GM12878 (cell line): ENCODE measurements around the gene FRMPD2.

ENCODE experiments used
- ATF2 ChIP-seq: IDR thresholded peaks from 2 replicates; pipeline ENCODE4 v1.6.1; 2012; ENCODE audit warnings: low read length, inconsistent platforms
- CBX3 ChIP-seq: fragments of 200-600 bp; sonication (generic); IDR thresholded peaks from 2 replicates; pipeline ENCODE4 v1.6.1; 2016; ENCODE audit warnings: low read depth, borderline replicate concordance
- CTCF ChIP-seq, 3 experiments: IDR thresholded peaks in 2 of 3; conservative IDR thresholded peaks in 1 of 3; 2 replicates each; pipeline ENCODE4 v1.5.1; 2011; ENCODE audit warnings: low read depth in 3 of 3, low read length in 3 of 3, mild to moderate bottlenecking in 3 of 3, control low read depth in 2 of 3, moderate library complexity in 2 of 3, inconsistent platforms in 1 of 3, mixed read lengths in 1 of 3; ENCODE audit not compliant: control insufficient read depth in 2 of 3, insufficient read depth in 1 of 3; ENCODE audit errors: extremely low read depth in 1 of 3
- EGR1 ChIP-seq, 2 experiments: IDR thresholded peaks; 1 replicate in 1 of 2; 2 replicates in 1 of 2; pipeline ENCODE4 v1.6.1; 2011 to 2012; ENCODE audit warnings: low read depth in 2 of 2, low read length in 2 of 2, borderline replicate concordance in 1 of 2, mild to moderate bottlenecking in 1 of 2, moderate library complexity in 1 of 2
- EP300 ChIP-seq, 2 experiments: fragments of 150-350 bp in 1 of 2; IDR thresholded peaks; 2 replicates each; pipeline ENCODE4 v1.6.1; 2011 to 2012; ENCODE audit warnings: low read depth in 2 of 2, low read length in 2 of 2, borderline replicate concordance in 1 of 2, improper control_type of control experiment in 1 of 2, inconsistent platforms in 1 of 2; ENCODE audit not compliant: control insufficient read depth in 1 of 2
- KAT2A ChIP-seq: conservative IDR thresholded peaks from 2 replicates; pipeline ENCODE4 v1.6.1; 2011; ENCODE audit warnings: low read depth, low read length; ENCODE audit not compliant: control insufficient read depth
- MEF2A ChIP-seq: IDR thresholded peaks from 2 replicates; pipeline ENCODE4 v1.6.1; 2011; ENCODE audit warnings: low read depth, mild to moderate bottlenecking, low read length, moderate library complexity; ENCODE audit not compliant: insufficient read depth
- POLR2A ChIP-seq: IDR thresholded peaks from 2 replicates; pipeline ENCODE4 v1.6.1; 2011; ENCODE audit warnings: low read depth, mild to moderate bottlenecking, low read length
- SP1 ChIP-seq: IDR thresholded peaks from one replicate; pipeline ENCODE4 v1.6.1; 2011; ENCODE audit warnings: low read depth, low read length
- TCF12 ChIP-seq: IDR thresholded peaks from 2 replicates; pipeline ENCODE4 v1.6.1; 2011; ENCODE audit warnings: low read depth, mild to moderate bottlenecking, low read length
- USF1 ChIP-seq: IDR thresholded peaks from 2 replicates; pipeline ENCODE4 v1.6.1; 2011; ENCODE audit warnings: borderline replicate concordance, low read depth, mild to moderate bottlenecking, moderate library complexity, mixed read lengths, low read length; ENCODE audit not compliant: insufficient read depth; ENCODE audit errors: extremely low read length
- ZBTB33 ChIP-seq: fragments of 450-650 bp; IDR thresholded peaks from 2 replicates; pipeline ENCODE4 v1.6.1; 2017; ENCODE audit warnings: mild to moderate bottlenecking
- TF ChIP-seq, protein P1 (sequence below): fragments of 450-650 bp; formaldehyde crosslinking; IDR thresholded peaks from 2 replicates; pipeline ENCODE4 v1.5.0; 2022; ENCODE audit warnings: mild to moderate bottlenecking, missing genetic modification characterization

DNA sequence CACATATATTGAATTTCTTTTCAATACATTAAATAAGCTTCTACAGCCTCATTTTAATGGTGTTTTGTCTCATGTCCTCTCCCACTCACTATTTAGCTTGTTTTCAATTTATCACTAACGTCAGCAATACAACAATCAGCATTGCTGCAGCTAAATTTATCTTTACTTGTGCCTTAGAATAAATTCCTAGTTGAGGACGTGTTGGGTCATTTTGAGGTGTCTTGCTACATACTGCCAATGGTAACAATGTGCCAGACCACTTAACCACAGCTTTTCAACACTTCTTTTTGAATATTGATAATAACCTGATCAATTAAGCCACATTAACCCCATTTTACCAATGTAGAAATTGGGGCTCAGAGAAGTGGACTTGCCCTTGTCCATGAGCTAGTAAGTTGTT, 26.0 kb downstream of the FRMPD2 start:
- TF ChIP-seq CTCF (IDR thresholded peaks at IDR 0.05 in 2 of 3, conservative IDR thresholded peaks at IDR 0.05 in 1 of 3; ENCODE audit: control insufficient read depth in 2 of 3, extremely low read depth in 1 of 3, insufficient read depth in 1 of 3, low read depth in 3 of 3, low read length in 3 of 3) (no peak), MEF2A (no peak), ATF2 (no peak), POLR2A (no peak), TCF12 (no peak), USF1 (no peak), KAT2A (no peak), ZBTB33 (no peak), EP300 (IDR thresholded peaks at IDR 0.05; ENCODE audit: borderline replicate concordance in 1 of 2, control insufficient read depth in 1 of 2, low read depth in 2 of 2, low read length in 2 of 2) (no peak), CBX3 (no peak), SP1 (no peak), EGR1 (IDR thresholded peaks at IDR 0.05; ENCODE audit: borderline replicate concordance in 1 of 2, low read depth in 2 of 2, low read length in 2 of 2) (no peak)
- TF ChIP-seq, protein P1, sequence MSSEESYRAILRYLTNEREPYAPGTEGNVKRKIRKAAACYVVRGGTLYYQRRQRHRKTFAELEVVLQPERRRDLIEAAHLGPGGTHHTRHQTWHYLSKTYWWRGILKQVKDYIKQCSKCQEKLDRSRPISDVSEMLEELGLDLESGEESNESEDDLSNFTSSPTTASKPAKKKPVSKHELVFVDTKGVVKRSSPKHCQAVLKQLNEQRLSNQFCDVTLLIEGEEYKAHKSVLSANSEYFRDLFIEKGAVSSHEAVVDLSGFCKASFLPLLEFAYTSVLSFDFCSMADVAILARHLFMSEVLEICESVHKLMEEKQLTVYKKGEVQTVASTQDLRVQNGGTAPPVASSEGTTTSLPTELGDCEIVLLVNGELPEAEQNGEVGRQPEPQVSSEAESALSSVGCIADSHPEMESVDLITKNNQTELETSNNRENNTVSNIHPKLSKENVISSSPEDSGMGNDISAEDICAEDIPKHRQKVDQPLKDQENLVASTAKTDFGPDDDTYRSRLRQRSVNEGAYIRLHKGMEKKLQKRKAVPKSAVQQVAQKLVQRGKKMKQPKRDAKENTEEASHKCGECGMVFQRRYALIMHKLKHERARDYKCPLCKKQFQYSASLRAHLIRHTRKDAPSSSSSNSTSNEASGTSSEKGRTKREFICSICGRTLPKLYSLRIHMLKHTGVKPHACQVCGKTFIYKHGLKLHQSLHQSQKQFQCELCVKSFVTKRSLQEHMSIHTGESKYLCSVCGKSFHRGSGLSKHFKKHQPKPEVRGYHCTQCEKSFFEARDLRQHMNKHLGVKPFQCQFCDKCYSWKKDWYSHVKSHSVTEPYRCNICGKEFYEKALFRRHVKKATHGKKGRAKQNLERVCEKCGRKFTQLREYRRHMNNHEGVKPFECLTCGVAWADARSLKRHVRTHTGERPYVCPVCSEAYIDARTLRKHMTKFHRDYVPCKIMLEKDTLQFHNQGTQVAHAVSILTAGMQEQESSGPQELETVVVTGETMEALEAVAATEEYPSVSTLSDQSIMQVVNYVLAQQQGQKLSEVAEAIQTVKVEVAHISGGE (CRISPR knock-in tag): no peak
